Measurements from ENCODE around the gene TMCC3. TPM values are rescaled to one million over a fixed set of nuclear protein-coding genes. Genes with fewer than 3 reads are reported as not detected.
A peak's percentile ranks its signal among the peaks of the same experiment; 100 is the strongest.

Gene TMCC3
- polyA plus RNA-seq, 1 donor (not counting 4 experiments of a cell fraction or from before 2014, with no cell fraction given) = 18.9 TPM

DNA sequence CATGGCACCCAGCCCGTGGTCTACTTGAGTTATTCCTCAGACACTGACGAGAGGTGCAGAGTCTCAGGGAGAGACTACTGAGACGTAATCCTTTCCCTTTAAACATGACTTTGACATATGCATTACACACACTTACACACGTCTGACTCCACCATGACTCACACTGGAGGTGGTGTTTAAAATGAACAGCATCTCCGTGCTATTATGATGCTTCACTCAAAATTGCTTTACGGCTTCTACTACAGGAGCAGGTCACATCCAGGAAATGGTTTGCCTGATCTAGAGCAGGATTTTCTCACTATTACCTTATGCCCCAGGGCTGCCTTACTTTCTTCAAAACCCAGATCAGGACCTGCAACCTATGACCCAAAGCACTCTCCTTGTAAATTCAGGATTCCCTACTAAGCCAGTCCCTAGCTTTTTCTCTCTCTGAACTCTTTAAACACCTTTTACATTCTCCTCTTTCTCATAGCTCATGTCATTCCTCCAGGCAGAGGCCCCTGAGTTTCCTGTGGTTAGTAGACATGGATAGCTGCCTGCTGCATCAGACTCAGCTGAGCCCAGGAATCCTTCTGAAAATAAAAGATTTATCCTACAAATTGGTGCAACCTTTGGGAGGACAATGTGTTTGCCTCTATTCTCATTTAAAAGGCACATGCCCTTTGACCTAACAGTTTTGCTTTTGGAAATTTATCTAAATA lies 31.2 kb downstream of the TMCC3 start:
- dilution Hi-C loops (cut with MboI; ENCODE audit: extremely low pct_ligation_motif_present, low sequenced_read_pairs) = no loop called here
- Histone ChIP-seq H3K4me3 (ENCODE audit: control insufficient read depth in 2 of 3, extremely low read depth in 1 of 3, insufficient read depth in 2 of 3, low read depth in 1 of 3, low read length in 3 of 3) (peak overlapping the region in 1 of 3 experiments; percentile 22), H4K20me1 (ENCODE audit: control insufficient read depth, extremely low read depth, insufficient read depth, low read length) (no peaks in the 10 kb centered on the region), H3K4me2 (ENCODE audit: control insufficient read depth, extremely low read depth, insufficient read depth, low read depth, low read length) (peak overlapping the region; percentile 75), H2AFZ (ENCODE audit: control insufficient read depth, low read length) (no peak overlapping the region), H3K27me3 (ENCODE audit: control insufficient read depth, extremely low read depth, insufficient read depth, low read length) (no peaks in the 10 kb centered on the region), H3K4me1 (ENCODE audit: control insufficient read depth, extremely low read depth, insufficient read depth, low read length) (peaks cover 87% of the 10 kb centered on the region), H3K36me3 (ENCODE audit: control insufficient read depth in 2 of 2, extremely low read depth in 1 of 2, insufficient read depth in 2 of 2, low read length in 2 of 2) (no peaks in the 10 kb centered on the region), H3K79me2 (ENCODE audit: control insufficient read depth, insufficient read depth, low read length) (peaks cover 44% of the 10 kb centered on the region), H3K9me1 (ENCODE audit: control insufficient read depth, extremely low read depth, insufficient read depth, low read length) (no peaks in the 10 kb centered on the region), H3K9me3 (ENCODE audit: control insufficient read depth, low read depth, low read length) (no peaks in the 10 kb centered on the region), H3K9ac (ENCODE audit: control insufficient read depth, extremely low read depth, insufficient read depth, low read length) (peak overlapping the region; percentile 64), H3K27ac (ENCODE audit: control insufficient read depth, insufficient read depth, low read length) (peak overlapping the region; percentile 87)
- peak; percentile 99 for FAIRE-seq
- DNase-seq (ENCODE audit: low read depth, low spot score) = peak; percentile 97
- TF ChIP-seq, protein P1, sequence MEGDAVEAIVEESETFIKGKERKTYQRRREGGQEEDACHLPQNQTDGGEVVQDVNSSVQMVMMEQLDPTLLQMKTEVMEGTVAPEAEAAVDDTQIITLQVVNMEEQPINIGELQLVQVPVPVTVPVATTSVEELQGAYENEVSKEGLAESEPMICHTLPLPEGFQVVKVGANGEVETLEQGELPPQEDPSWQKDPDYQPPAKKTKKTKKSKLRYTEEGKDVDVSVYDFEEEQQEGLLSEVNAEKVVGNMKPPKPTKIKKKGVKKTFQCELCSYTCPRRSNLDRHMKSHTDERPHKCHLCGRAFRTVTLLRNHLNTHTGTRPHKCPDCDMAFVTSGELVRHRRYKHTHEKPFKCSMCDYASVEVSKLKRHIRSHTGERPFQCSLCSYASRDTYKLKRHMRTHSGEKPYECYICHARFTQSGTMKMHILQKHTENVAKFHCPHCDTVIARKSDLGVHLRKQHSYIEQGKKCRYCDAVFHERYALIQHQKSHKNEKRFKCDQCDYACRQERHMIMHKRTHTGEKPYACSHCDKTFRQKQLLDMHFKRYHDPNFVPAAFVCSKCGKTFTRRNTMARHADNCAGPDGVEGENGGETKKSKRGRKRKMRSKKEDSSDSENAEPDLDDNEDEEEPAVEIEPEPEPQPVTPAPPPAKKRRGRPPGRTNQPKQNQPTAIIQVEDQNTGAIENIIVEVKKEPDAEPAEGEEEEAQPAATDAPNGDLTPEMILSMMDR (optimal IDR thresholded peaks at IDR 0.05 in 1 of 3, IDR thresholded peaks at IDR 0.05 in 1 of 3, conservative IDR thresholded peaks at IDR 0.05 in 1 of 3; ENCODE audit: extremely low read depth in 1 of 3, insufficient read depth in 2 of 3, low read length in 3 of 3) = no peak
- no peak for TF ChIP-seq EZH2 (IDR thresholded peaks at IDR 0.05; ENCODE audit: low read length)

DNA sequence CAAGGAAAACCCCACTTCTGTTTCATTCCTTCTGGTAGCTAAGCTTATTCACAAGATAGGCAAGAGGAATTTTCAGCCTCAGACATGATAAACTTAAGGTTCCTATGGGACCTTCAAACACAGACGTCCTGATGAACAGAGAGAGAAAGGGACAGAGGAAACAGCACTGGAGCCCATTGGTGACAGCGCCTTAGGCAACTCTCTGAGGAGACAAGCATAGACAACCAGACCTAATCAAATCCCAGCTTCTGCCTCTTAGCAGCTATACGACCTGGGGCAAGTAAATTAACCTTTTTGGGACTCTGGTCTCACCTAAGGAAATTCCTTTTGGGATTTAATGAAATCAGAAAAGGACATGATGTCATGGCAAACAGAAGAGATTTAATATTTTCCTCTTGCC lies 33.3 kb downstream of the TMCC3 start:
- Histone ChIP-seq H3K4me2 (ENCODE audit: control insufficient read depth, extremely low read depth, insufficient read depth, low read depth, low read length) (peak overlapping the region; percentile 99), H3K9me3 (ENCODE audit: control insufficient read depth, low read depth, low read length) (no peaks in the 10 kb centered on the region), H3K79me2 (ENCODE audit: control insufficient read depth, insufficient read depth, low read length) (peaks cover 49% of the 10 kb centered on the region), H3K36me3 (ENCODE audit: control insufficient read depth in 2 of 2, extremely low read depth in 1 of 2, insufficient read depth in 2 of 2, low read length in 2 of 2) (no peaks in the 10 kb centered on the region), H4K20me1 (ENCODE audit: control insufficient read depth, extremely low read depth, insufficient read depth, low read length) (no peaks in the 10 kb centered on the region), H3K9ac (ENCODE audit: control insufficient read depth, extremely low read depth, insufficient read depth, low read length) (peak overlapping the region; percentile 94), H3K27ac (ENCODE audit: control insufficient read depth, insufficient read depth, low read length) (peak overlapping the region; percentile 100), H3K4me1 (ENCODE audit: control insufficient read depth, extremely low read depth, insufficient read depth, low read length) (peaks cover 74% of the 10 kb centered on the region), H2AFZ (ENCODE audit: control insufficient read depth, low read length) (no peak overlapping the region), H3K9me1 (ENCODE audit: control insufficient read depth, extremely low read depth, insufficient read depth, low read length) (no peaks in the 10 kb centered on the region), H3K27me3 (ENCODE audit: control insufficient read depth, extremely low read depth, insufficient read depth, low read length) (no peaks in the 10 kb centered on the region), H3K4me3 (ENCODE audit: control insufficient read depth in 2 of 3, extremely low read depth in 1 of 3, insufficient read depth in 2 of 3, low read depth in 1 of 3, low read length in 3 of 3) (no peak overlapping the region)
- TF ChIP-seq, protein P1 (optimal IDR thresholded peaks at IDR 0.05 in 1 of 3, IDR thresholded peaks at IDR 0.05 in 1 of 3, conservative IDR thresholded peaks at IDR 0.05 in 1 of 3; ENCODE audit: extremely low read depth in 1 of 3, insufficient read depth in 2 of 3, low read length in 3 of 3) = no peak
- TF ChIP-seq EZH2 (IDR thresholded peaks at IDR 0.05; ENCODE audit: low read length) = no peak
- DNase-seq (ENCODE audit: low read depth, low spot score) (no peak), FAIRE-seq (no peak)
- dilution Hi-C loops (cut with MboI; ENCODE audit: extremely low pct_ligation_motif_present, low sequenced_read_pairs) = no loop called here

Data from keratinocyte (primary cell).